Lung microvascular endothelial cell (primary cell): ENCODE data around the gene LTC4S. TPM values are rescaled to one million over a fixed set of nuclear protein-coding genes. Genes with fewer than 3 reads are reported as not detected.

Experiments
- DNase-seq, 2 donors: peaks; one replicate each; pipeline versions ENCODE4 v3.0.0 to v3.0.0-alpha.2; 2010; ENCODE audit warnings: low read depth in 2 of 2
- total RNA-seq: library from RNA; depleted of rRNA; stranded (reverse); fragments of >200 nt; gene quantifications from 2 replicates; pipeline ENCODE4 v1.2.1, GENCODE V29; 2014

Gene LTC4S
- total RNA-seq, 1 donor from 2014 or later, result 0.79 TPM

DNA sequence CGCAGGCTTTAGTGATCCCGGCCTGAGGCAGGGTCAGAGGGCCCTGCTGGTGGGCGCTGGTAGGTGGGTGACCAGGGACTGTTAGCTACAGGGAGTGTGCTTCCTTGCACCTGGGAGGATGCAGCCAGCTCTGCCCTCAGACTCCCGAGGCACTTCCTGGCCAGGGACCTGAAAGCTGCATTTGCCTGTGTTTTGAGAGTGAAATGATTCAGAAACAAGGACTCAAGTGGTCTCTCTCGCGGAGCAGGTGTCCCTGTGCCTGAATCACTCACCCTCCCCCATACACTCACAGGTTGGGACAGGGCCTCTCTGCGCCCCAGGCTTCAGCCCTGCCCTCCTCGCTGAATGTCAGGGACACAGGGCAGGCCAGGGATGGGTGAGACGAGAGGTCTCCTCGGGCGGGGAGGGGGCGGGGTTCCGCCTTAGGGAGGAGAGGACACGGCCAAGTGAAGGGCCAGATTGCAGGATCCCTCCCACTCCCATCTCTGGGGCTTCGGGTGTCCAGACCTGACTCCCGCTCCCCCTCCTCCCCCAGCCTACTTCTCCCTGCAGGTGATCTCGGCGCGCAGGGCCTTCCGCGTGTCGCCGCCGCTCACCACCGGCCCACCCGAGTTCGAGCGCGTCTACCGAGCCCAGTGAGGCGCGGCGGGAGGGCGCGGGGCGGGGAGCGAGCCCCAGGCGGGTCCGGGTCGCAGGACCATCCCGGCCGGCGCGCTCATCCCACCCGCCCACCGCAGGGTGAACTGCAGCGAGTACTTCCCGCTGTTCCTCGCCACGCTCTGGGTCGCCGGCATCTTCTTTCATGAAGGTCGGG, 1.5 kb downstream of the LTC4S start:
- no peak for DNase-seq

- DNase-seq, result peak; percentile 86
Measured at GRCh38 chr5:179795863-179796833, 2.4 kb downstream of the LTC4S start.

GRCh38 chr5:179796877-179797608, 3.3 kb downstream of the LTC4S start:
- DNase-seq, result no peak

GRCh38 chr5:179797741-179798140, 4.0 kb downstream of the LTC4S start:
- no peak for DNase-seq

GRCh38 chr5:179798144-179798770, 4.5 kb downstream of the LTC4S start:
- no peak for DNase-seq

DNA sequence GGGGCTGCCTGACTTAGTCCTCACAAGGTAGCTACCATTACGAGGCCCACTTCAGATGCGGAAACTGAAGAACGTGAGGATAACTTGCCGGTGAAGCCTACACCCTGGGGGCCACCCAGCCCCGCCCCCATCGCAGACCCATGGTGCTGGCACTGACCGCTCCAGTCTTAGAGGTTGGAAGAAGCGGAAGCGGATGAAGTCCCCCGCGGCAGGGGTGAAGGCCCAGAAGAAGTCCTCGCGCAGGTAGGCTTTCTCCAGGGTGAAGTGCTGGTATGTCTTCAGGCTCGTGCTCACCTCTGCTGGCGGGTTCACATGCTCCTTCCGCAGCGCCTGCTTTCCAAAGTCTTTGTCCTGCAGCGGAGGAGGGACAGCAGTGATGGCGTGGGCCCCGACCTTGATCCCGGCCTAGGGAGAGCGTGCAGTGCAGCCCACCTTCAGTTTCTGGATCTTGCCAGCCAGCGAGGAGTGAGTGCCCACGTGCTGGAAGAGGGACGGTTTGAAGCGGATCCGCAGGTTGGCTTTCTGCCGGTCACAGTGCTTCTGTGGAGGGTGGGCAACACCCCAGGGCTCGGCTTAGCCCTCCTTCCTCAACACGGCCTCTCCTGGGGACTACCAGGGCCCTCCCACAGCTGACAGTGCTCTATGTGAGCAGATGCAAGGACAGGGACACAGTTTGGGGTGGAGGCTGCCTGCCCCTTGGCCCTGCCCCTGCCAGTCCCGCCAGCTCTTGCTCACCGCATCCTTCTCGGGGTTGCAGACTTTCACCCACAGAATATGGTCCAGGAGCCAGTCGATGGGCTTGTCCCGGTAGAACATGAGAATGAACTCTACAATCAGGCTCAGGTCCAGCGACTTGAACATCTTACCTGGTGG, 5.2 kb downstream of the LTC4S start:
- DNase-seq, result no peak

DNA sequence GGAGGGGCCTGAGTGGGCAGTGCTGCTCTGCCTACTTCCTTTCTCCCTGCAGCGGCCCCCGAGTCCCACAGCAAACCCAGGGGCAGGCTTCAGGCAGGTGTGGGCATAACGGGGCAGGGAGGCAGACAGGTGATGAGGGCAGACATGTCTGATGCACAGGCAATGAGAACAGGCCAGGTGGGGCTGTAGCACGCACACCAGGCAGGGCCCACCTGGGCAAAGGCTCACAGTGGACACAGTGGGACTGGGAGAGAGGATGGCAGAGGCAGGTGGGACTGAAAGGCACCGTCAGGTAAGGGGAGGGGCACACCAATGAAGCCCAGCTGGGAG, 5.8 kb downstream of the LTC4S start:
- no peak for DNase-seq

GRCh38 chr5:179800071-179800695, 6.4 kb downstream of the LTC4S start:
- DNase-seq, result no peak

GRCh38 chr5:179800696-179801201, 7.0 kb downstream of the LTC4S start:
- DNase-seq, result no peak

GRCh38 chr5:179801304-179802206, 7.8 kb downstream of the LTC4S start:
- peak; percentile 74 to 87 for DNase-seq

- no peak for DNase-seq
Measured at GRCh38 chr5:179802207-179802883, 8.6 kb downstream of the LTC4S start.

- no peak for DNase-seq
Measured at GRCh38 chr5:179802950-179803562, 9.3 kb downstream of the LTC4S start.

GRCh38 chr5:179803651-179804554, 10.1 kb downstream of the LTC4S start:
- DNase-seq, result peak in 1 of 2 donors; percentile 48

DNA sequence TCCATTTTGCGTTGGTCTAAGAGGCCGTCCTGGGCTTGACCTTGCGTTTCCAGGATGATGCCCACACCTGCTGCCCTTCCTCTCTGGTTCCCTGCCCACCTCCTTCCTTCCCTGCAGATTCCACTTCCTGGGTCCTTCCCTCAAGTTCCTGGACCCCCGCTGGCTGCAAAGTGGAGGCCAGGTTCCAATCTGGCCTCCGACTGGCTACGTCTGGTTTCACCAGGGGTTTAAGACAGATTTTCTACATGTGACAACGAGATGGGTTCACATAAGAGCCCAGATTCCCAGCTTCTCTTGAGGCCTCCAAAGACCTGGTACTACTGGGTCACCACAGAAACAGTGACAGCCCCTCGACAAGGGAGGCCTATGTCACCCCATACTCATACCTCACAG, 10.8 kb downstream of the LTC4S start:
- DNase-seq, result no peak

DNA sequence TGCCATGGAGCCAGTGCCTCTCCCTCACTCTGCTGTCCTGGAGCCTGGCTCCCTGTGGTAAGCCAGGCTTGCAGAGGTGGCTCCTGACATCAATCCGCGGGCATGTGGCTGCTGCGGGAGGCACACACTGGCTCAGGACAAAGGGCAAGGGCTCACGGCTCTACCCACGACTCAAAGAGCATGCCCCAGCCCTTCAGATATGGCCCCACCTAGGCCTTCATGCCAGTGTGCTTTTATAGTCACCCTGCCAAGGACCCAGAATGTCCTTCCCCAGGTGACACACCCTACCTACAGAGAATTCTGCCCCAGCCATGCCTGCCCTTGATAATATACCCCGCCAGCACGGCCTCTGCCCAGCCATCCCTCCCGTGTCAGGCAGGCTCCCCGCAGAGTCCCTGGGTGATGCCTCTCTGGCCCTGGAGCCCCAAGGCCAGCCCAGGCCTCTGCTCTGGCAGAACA, 11.3 kb downstream of the LTC4S start:
- no peak for DNase-seq

- peak; percentile 56 to 57 for DNase-seq
Measured at GRCh38 chr5:179805529-179806249, 11.9 kb downstream of the LTC4S start.
